Testis (tissue), 2 donors: ENCODE data around the gene NRL.

Experiments used
- POLR2A ChIP-seq: fragments of 450-650 bp; IDR thresholded peaks from one replicate; pipeline ENCODE4 v1.6.1; 2017; ENCODE audit warnings: antibody characterized with exemption, mild to moderate bottlenecking, moderate library complexity
- TF ChIP-seq, protein P1 (sequence below), 3 experiments: fragments of 450-650 bp in 2 of 3; fragments of 200-600 bp in 1 of 3; sonication (generic) in 1 of 3; IDR thresholded peaks; one replicate each; pipeline ENCODE4 v1.5.1; 2016 to 2019; ENCODE audit warnings: antibody characterized with exemption in 3 of 3, mild to moderate bottlenecking in 2 of 3, moderate library complexity in 1 of 3

DNA sequence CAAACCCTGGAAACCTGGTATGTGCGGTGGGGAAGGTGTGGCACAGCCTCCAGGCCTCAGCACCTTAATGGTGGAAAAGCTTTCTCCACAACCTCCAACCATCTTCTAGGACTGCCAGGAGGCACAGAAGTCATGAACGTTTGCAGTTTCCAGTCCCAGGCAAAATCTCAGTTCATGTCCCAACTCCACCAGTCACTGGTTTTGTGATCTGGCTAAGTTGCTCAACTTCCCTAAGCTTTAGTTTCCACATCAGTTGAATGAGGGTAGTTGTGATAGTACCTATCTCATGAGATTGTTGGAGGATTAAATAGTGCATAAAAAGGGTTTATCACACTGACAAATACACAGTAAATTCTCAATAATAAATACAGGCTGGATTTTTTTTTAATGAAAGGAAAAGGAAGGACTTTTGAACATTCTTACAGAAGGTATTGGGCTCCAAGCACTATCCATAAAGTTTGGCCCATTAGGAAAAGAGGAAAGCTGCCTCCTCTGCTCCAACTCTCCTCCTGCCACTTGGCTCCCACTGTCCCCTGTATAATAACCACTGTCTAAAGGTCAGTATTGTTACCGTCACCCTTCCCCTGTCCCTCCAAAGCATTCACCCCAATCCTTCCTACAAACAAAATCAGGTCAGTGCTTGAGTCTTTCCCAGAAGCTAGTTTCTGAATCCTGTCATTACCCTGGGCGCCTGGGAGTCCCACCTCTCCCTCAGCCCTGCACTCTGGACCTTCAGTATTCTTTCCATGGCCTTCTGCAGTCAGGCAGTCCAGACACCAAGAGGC lies 14.4 kb downstream of the NRL start:
- TF ChIP-seq, protein P1, sequence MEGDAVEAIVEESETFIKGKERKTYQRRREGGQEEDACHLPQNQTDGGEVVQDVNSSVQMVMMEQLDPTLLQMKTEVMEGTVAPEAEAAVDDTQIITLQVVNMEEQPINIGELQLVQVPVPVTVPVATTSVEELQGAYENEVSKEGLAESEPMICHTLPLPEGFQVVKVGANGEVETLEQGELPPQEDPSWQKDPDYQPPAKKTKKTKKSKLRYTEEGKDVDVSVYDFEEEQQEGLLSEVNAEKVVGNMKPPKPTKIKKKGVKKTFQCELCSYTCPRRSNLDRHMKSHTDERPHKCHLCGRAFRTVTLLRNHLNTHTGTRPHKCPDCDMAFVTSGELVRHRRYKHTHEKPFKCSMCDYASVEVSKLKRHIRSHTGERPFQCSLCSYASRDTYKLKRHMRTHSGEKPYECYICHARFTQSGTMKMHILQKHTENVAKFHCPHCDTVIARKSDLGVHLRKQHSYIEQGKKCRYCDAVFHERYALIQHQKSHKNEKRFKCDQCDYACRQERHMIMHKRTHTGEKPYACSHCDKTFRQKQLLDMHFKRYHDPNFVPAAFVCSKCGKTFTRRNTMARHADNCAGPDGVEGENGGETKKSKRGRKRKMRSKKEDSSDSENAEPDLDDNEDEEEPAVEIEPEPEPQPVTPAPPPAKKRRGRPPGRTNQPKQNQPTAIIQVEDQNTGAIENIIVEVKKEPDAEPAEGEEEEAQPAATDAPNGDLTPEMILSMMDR (IDR thresholded peaks at IDR 0.05): no peak
- TF ChIP-seq POLR2A: no peak
